ENCODE results near the gene XPNPEP2.
A peak's percentile ranks its signal among the peaks of the same experiment; 100 is the strongest.
"Not testable (repeated sequence)": the region's sequence is repeated elsewhere in the genome, so short reads cannot be mapped to it uniquely, and the experiment has no call there.

XPNPEP2 gene

DNA sequence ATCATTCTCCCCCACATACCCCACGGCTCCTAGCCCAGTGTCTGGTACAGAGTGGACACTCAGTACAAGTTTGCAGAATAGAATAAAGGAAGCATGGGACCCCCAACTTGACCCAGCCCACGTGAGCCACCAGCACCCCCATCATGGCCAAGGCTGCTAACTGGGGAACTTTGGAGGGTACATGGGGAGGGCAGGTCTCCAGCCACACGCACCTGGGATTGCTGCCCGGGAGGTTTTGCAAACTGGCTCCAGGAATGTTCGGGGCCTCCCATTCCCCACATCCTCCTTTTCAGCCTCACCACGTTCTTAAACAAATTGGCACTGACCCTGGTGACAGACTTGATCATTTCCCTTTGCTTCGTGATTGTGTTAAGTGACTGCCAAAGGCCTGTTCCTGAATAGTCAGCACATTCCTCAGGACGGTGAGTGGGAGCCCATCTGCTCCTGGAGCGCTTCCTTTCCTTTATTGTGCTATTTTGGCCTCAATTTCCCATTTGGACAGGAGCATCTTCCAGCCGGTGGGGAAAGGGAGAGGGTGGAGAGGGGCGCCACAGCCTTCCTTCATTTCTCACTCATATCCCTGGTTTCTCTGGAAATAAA is 18.7 kb upstream of the XPNPEP2 start:
- no peak for DNase-seq (ENCODE audit: low spot score)

GRCh38 chrX:129720741-129721140 is 18.0 kb upstream of the XPNPEP2 start:
- DNase-seq (ENCODE audit: low spot score), result no peak

DNA sequence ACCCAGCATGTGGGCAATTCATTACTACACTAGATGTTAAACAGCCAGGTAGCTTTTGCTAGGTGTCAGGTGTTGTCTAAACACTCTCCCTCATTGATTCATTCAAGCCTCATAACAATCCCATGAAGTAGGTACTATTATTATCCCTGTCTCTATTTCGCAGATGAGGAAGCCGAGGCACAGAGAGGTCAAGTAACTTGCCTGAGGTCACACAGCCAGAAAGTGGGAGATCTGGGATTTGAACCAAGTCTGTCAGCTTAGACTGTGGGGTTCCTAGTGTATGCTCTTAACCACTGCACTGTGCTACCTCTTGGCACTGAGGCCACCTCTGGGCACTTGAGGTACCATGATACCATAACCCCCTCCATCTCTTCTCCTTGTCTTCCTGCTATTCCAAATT is 17.4 kb upstream of the XPNPEP2 start:
- DNase-seq (ENCODE audit: low spot score), result no peak

- peak; percentile 17 for DNase-seq (ENCODE audit: low spot score)
Observed at GRCh38 chrX:129721870-129722269, 16.9 kb upstream of the XPNPEP2 start.

GRCh38 chrX:129723511-129723910 is 15.3 kb upstream of the XPNPEP2 start:
- no peak for DNase-seq (ENCODE audit: low spot score)

DNA sequence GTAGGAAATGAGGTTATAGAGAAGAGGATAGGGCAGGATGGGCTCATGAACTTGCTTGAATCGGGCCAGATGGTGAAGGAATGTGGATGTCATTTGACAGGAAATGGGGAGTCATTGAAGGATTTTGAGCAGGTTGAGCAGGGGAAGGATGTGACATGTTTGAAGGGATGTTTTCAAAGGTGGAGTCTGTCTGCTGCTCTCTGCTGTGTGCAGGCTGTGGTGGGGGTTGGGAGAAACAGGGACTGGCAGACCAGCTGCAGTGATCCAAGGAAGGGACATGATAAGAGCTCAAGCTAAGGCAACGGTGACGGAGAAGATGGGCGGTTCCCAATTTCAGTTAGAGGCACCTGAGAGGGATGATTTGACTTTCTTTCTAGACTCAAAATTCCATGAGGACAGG is 14.0 kb upstream of the XPNPEP2 start:
- no peak for DNase-seq (ENCODE audit: low spot score)

- DNase-seq (ENCODE audit: low spot score), result peak; percentile 21
Observed at GRCh38 chrX:129726307-129727111, 12.3 kb upstream of the XPNPEP2 start.

GRCh38 chrX:129728061-129728460 is 10.7 kb upstream of the XPNPEP2 start:
- no peak for DNase-seq (ENCODE audit: low spot score)

DNA sequence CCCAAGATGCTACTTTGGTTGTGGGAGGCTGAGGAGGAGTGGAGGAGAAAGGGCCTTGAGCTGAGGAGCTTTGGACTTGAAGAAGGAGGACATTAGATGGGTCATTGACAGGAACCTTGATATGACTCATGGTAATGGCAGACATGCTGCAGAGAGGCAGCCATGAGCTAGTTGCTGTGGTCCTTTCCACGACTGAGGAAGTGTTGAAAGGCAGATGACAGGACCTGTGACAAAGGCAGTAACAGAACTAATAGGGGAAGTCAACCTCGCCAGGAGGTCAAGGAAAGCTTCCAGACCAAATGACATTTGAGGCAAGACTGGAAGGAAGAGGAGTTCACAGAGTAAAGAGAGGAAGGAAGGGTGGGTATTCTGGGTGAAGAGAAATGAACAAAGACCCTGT is 7.6 kb upstream of the XPNPEP2 start:
- DNase-seq (ENCODE audit: low spot score), result no peak

GRCh38 chrX:129732857-129733256 is 5.9 kb upstream of the XPNPEP2 start:
- DNase-seq (ENCODE audit: low spot score), result no peak

DNA sequence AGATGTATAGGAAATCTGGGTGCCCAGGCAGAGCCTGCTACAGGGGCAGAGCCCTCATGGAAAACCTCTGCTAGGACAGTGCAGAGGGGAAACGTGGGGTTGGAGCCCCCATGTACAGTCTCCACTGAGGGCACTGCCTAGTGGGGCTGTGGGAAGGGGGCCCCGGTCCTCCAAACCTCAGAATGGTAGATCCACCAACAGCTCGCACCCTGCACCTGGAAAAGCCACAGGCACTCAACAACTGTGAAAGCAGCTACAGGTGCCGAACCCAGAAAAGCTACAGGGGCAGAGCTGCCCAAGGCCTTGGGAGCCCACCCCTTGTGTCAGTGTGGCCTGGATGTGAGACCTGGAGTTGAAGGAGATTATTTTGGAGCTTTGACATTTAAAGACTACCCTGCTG is 5.4 kb upstream of the XPNPEP2 start:
- DNase-seq (ENCODE audit: low spot score), result no peak

DNA sequence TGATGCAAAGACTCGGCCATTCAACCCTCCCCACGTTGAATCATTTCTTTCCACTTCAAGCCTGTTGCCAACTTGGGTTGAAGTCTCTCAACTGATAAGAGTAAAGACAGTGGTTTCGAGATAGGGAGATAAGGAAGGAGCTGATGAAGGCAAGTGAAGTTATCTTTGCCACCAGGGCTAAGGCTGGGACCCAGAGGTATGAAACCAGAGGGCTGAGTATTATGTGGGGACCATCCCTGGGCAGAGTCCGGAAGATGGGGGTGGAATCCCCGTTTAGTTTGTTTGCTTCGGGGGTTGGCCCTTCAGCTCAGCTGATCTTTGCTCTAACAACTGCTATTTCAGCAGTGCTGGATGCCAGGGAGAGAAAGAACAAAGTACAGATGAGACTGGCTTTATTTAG is 2.3 kb upstream of the XPNPEP2 start:
- peak; percentile 29 for DNase-seq (ENCODE audit: low spot score)

- DNase-seq (ENCODE audit: low spot score), result peak; percentile 22
Observed at GRCh38 chrX:129737916-129738315, 863 bp upstream of the XPNPEP2 start.

- DNase-seq (ENCODE audit: low spot score), result no peak
Observed at GRCh38 chrX:129739578-129739977, 799 bp downstream of the XPNPEP2 start.

- no peak for DNase-seq (ENCODE audit: low spot score)
Observed at GRCh38 chrX:129741880-129742758, 3.3 kb downstream of the XPNPEP2 start.

GRCh38 chrX:129742759-129743152 is 4.0 kb downstream of the XPNPEP2 start:
- not testable (repeated sequence) for DNase-seq (ENCODE audit: low spot score)

DNA sequence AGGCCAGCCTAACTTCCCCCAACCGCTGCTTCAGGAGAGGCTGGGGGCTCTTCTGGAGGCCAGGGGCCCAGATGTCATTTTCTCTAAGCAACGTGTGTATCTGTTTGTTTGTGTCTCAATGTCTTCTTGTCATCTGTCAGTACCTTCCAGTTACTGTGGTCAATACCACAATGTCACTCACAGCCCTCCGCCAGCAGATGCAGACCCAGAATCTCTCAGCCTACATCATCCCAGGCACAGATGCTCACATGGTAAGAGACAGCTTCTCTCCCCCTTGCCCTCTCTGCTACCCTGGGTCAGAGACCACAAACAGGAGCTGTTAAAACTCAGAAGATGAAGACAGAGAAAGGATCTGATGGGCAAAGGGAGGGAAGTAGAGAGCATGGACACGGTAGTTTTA is 5.0 kb downstream of the XPNPEP2 start:
- no peak for DNase-seq (ENCODE audit: low spot score)

DNA sequence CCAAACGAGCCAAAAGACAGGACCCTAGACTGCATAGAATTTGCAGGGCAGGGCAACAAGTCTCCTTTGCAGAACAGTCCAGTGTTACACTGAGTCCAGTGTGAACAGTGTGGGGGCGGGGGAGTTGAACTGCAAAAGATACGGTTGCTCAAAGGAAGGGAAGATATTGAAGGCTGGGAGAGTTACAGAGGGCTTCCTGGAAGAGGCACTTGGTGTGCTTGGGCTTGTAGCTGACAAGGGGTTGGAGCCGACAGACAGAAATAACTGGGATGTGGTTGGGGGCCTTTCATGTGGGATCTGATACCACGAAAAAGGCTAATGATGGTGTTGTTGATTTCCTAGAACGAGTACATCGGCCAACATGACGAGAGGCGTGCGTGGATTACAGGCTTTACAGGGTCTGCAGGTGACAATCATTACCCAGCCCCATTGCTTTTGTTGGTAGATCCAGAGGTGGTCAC is 6.1 kb downstream of the XPNPEP2 start:
- peak; percentile 62 for DNase-seq (ENCODE audit: low spot score)

DNA sequence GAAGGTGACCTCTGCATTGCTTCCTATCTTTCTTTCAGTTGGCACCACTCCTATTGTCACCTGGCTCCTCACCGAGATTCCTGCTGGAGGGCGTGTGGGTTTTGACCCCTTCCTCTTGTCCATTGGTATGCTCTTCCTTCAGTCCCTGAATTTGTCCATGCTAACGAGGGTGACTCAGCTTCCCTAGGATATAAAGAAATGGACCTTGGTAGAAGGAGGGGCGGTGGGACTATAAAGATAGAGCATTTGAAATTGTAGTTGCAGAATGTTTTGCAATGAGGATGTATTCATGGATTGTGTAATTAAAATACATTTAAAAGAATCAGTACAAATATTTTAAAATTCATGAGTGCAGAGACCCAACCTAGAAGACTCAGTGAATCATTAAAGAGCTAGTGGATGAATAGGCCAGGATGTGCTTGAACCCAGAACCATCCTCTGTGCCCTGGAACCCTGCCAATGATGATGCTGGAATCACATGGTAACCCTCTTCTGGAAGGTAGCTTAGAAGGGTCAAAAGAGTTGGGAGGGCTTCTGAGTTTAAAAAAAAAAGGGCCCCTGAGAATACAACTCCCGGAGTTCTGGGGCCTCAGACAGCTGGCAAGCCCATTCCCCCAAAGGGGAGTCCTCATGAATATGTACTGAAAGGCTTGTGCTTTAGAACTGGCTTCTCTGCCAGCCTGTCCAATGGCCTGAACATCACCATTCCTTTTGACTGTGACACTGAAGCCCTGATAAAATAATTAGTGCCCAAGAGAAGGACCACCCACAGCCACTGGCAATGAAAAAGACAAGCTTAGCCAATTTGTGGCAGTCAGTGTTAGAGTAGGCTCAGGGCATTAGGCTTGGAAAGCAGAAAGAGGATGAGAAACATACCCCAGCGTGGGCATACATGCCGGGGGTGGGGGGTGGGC is 8.0 kb downstream of the XPNPEP2 start:
- no peak for DNase-seq (ENCODE audit: low spot score)

- no peak for DNase-seq (ENCODE audit: low spot score)
Observed at GRCh38 chrX:129747533-129747932, 8.8 kb downstream of the XPNPEP2 start.

- no peak for DNase-seq (ENCODE audit: low spot score)
Observed at GRCh38 chrX:129748305-129748704, 9.5 kb downstream of the XPNPEP2 start.

DNA sequence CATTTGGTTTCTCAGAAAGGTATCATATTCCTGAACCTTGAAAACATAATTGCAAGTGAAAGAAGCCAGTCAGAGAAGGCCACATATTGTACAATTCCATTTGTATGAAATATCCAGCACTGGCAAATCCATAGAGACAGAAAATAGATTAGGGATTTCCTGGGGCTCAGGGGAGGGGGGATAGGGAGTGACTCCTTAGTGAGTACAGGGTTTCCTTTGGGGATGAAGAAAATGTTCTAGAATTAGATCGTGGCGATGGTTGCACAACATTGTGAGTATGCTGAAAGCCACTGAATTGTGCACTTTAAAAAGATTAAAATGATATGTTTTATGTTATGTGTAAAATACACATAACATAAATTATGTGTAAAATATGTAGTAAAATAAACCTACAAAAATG is 10.3 kb downstream of the XPNPEP2 start:
- DNase-seq (ENCODE audit: low spot score), result no peak
